Measurements from ENCODE around the gene IL17F.
"Not testable (repeated sequence)": the region's sequence is repeated elsewhere in the genome, so short reads cannot be mapped to it uniquely, and the experiment has no call there.

The IL17F gene

GRCh38 chr6:52249078-52249477, 4.8 kb upstream of the IL17F start:
- DNase-seq (ENCODE audit: low read depth in 4 of 4, low spot score in 1 of 4): no peak

- no peak for DNase-seq (ENCODE audit: low read depth in 4 of 4, low spot score in 1 of 4)
Observed at GRCh38 chr6:52245425-52245824, 1.1 kb upstream of the IL17F start.

- DNase-seq (ENCODE audit: low read depth in 4 of 4, low spot score in 1 of 4): no peak
Observed at GRCh38 chr6:52243282-52243893, 912 bp downstream of the IL17F start.

GRCh38 chr6:52241819-52242218, 2.5 kb downstream of the IL17F start:
- DNase-seq (ENCODE audit: low read depth in 4 of 4, low spot score in 1 of 4): no peak

GRCh38 chr6:52233975-52234823, 10.1 kb downstream of the IL17F start:
- DNase-seq (ENCODE audit: low read depth in 4 of 4, low spot score in 1 of 4): peak in 1 of 4 experiments; percentile 38

GRCh38 chr6:52233005-52233404, 11.3 kb downstream of the IL17F start:
- DNase-seq (ENCODE audit: low read depth in 4 of 4, low spot score in 1 of 4): no peak

GRCh38 chr6:52231406-52232127, 12.7 kb downstream of the IL17F start:
- no peak for DNase-seq (ENCODE audit: low read depth in 4 of 4, low spot score in 1 of 4)

GRCh38 chr6:52230685-52231084, 13.6 kb downstream of the IL17F start:
- DNase-seq (ENCODE audit: low read depth in 4 of 4, low spot score in 1 of 4): no peak

- DNase-seq (ENCODE audit: low read depth in 4 of 4, low spot score in 1 of 4): peak; percentile 10 to 67 (median 47)
Observed at GRCh38 chr6:52227495-52227894, 16.8 kb downstream of the IL17F start.

- DNase-seq (ENCODE audit: low read depth in 4 of 4, low spot score in 1 of 4): peak in 1 of 4 experiments; percentile 39
Observed at GRCh38 chr6:52221302-52221701, 23.0 kb downstream of the IL17F start.

GRCh38 chr6:52217761-52218160, 26.5 kb downstream of the IL17F start:
- DNase-seq (ENCODE audit: low read depth in 4 of 4, low spot score in 1 of 4): no peak

- no peak for DNase-seq (ENCODE audit: low read depth in 4 of 4, low spot score in 1 of 4)
Observed at GRCh38 chr6:52216932-52217575, 27.2 kb downstream of the IL17F start.

GRCh38 chr6:52215787-52216186, 28.5 kb downstream of the IL17F start:
- DNase-seq (ENCODE audit: low read depth in 4 of 4, low spot score in 1 of 4): no peak

- no peak for DNase-seq (ENCODE audit: low read depth in 4 of 4, low spot score in 1 of 4)
Observed at GRCh38 chr6:52213127-52213526, 31.2 kb downstream of the IL17F start.

- no peak for DNase-seq (ENCODE audit: low read depth in 4 of 4, low spot score in 1 of 4)
Observed at GRCh38 chr6:52210227-52210626, 34.1 kb downstream of the IL17F start.

- no peak for DNase-seq (ENCODE audit: low read depth in 4 of 4, low spot score in 1 of 4)
Observed at GRCh38 chr6:52209770-52210169, 34.5 kb downstream of the IL17F start.

- no peak for DNase-seq (ENCODE audit: low read depth in 4 of 4, low spot score in 1 of 4)
Observed at GRCh38 chr6:52208612-52209011, 35.7 kb downstream of the IL17F start.

GRCh38 chr6:52207066-52207465, 37.2 kb downstream of the IL17F start:
- DNase-seq (ENCODE audit: low read depth in 4 of 4, low spot score in 1 of 4): no peak

GRCh38 chr6:52201493-52201892, 42.8 kb downstream of the IL17F start:
- DNase-seq (ENCODE audit: low read depth in 4 of 4, low spot score in 1 of 4): no peak

- DNase-seq (ENCODE audit: low read depth in 4 of 4, low spot score in 1 of 4): no peak
Observed at GRCh38 chr6:52201046-52201445, 43.3 kb downstream of the IL17F start.

- not testable (repeated sequence) for DNase-seq (ENCODE audit: low read depth in 4 of 4, low spot score in 1 of 4)
Observed at GRCh38 chr6:52200088-52200487, 44.2 kb downstream of the IL17F start.
